LNCaP clone FGC (cell line): Measurements from ENCODE around the gene ATXN1.

Experiments used
- DNase-seq: peaks from one replicate; pipeline ENCODE4 v3.0.0-alpha.2; 2011; ENCODE audit warnings: low read depth
- H3K4me3 ChIP-seq: 2 replicates; pipeline ENCODE4 v1.5.1; 2011; ENCODE audit warnings: mild to moderate bottlenecking, low read depth, low read length, control low read depth
- TF ChIP-seq, protein P1 (sequence below): IDR thresholded peaks from 2 replicates; pipeline ENCODE4 v1.5.1; 2012; ENCODE audit warnings: mild to moderate bottlenecking; ENCODE audit not compliant: control insufficient read depth, insufficient read depth; ENCODE audit errors: extremely low read depth

ATXN1 gene

GRCh38 chr6:16295060-16295459 lies 466.2 kb downstream of the ATXN1 start:
- DNase-seq = no peak
- H3K4me3 ChIP-seq = no peak overlapping the region
- TF ChIP-seq, protein P1, sequence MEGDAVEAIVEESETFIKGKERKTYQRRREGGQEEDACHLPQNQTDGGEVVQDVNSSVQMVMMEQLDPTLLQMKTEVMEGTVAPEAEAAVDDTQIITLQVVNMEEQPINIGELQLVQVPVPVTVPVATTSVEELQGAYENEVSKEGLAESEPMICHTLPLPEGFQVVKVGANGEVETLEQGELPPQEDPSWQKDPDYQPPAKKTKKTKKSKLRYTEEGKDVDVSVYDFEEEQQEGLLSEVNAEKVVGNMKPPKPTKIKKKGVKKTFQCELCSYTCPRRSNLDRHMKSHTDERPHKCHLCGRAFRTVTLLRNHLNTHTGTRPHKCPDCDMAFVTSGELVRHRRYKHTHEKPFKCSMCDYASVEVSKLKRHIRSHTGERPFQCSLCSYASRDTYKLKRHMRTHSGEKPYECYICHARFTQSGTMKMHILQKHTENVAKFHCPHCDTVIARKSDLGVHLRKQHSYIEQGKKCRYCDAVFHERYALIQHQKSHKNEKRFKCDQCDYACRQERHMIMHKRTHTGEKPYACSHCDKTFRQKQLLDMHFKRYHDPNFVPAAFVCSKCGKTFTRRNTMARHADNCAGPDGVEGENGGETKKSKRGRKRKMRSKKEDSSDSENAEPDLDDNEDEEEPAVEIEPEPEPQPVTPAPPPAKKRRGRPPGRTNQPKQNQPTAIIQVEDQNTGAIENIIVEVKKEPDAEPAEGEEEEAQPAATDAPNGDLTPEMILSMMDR = no peak

DNA sequence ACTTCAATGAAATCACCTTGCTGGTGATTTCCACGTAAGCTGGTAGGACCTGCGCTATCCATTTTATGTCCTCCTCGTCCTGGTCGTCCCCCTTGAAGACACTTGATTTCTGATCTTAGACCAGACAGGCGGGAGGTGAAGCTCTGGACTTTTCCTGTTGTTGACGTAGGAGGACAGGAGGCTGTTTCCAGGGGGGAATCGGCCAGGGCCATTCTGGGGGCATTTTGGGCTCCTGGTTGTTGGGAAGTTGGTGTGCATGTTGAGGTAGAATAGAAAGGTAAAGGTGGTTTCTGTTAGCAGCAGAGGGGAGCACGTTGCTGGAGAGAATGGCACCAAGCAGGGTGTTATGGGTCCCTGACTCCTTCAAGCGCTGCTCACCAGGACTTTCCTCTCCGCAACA lies 466.9 kb downstream of the ATXN1 start:
- no peak for DNase-seq
- no peak overlapping the region for H3K4me3 ChIP-seq
- TF ChIP-seq, protein P1 = no peak

DNA sequence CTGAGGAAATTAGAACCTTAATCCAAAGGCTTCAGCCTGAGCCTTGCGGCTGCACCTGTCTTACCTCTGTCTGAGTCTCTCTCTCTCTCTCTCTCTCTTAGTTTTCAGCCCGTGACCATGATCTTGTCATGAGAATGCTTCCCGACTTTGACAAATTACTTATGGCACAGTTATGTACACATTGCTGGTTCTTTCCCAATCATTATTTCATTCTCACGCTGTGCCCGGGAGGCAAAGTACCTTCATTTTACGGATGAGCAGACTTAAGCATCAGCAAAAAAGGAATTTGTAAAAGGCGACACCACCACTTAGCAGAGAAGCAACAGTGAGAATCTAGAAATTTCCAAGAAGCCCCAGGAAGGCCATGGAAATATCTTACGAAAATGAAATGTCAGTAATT lies 468.3 kb downstream of the ATXN1 start:
- H3K4me3 ChIP-seq = no peak overlapping the region
- DNase-seq = no peak
- TF ChIP-seq, protein P1 = no peak

DNA sequence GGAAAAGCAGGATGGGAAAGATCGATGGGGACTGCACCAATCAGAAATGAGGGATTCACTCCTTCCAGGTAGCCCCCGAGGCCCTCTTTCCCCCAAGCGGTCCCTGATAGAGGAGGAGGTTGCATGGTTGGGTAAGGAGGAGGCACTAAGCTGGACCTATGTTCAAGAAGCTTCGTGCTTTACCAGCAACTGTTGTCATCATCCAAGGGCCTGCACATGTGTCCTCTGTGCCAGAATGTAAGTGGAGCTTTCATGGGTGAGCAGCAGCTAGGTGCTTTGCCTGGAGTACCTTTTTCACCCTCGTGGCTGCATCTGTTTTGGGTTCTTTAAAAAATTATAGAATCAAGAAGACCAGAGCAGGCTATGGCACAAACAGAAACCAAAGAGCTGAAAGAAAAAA lies 468.8 kb downstream of the ATXN1 start:
- H3K4me3 ChIP-seq = no peak overlapping the region
- TF ChIP-seq, protein P1 = no peak
- DNase-seq = no peak

DNA sequence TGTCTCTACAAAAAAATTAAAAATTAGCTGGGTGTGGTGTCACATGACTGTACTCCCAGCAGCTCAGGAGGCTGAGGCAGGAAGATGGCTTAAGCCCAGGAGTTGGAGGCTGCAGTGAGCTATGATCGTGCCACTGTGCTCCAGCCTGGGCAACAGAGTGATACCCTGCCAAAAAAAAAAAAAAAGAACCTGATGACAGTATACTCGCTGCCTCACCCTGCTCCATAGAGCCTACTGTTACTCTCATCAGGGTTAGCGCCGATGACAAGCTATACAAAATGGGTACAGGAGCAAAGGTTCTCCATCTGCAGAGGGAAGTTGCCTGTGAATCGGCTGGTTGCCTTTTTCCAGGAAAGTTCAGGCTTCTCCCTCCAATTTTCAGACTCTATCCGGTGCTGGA lies 469.5 kb downstream of the ATXN1 start:
- no peak overlapping the region for H3K4me3 ChIP-seq
- TF ChIP-seq, protein P1 = no peak
- no peak for DNase-seq

DNA sequence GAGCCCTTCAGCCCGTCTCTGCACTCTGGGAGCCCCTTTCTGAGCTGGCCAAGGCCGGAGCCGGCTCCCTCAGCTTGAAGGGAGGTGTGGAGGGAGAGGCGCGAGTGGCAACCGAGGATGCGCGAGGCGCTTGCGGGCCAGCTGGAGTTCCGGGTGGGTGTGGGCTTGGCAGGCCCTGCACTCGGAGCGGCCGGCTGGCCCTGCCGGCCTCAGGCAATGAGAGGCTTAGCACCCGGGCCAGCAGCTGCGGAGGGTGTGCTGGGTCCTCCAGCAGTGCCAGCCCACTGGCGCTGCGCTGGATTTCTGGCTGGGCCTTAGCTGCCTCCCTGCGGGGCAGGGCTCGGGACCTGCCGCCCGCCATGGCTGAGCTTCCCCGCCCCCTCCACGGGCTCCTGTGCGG lies 473.1 kb downstream of the ATXN1 start:
- TF ChIP-seq, protein P1 = no peak
- DNase-seq = no peak
- no peak overlapping the region for H3K4me3 ChIP-seq

DNA sequence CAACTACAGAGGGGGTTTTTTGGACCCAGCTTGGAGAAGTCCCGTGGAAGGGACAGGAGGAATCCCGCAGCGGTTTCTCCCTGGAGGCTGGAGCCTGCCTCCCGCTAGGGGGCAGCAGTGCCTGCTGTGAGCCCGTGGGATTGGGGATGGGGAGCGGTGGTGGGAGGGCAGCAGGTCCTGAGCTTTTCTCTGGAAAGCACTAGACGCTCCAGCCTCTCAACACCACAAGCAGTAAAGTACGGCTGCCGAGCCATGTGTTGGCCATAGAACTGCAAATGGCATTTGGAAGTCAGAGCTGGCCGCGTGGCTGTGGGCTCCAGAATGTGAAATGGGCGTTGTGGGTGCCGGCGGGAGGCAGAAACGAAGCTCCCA lies 475.1 kb downstream of the ATXN1 start:
- TF ChIP-seq, protein P1 = peak; percentile 70
- no peak for DNase-seq
- H3K4me3 ChIP-seq = no peak overlapping the region
